Smooth muscle cell of the brain vasculature (primary cell): ENCODE measurements around the gene COX5B.

Experiments
- DNase-seq: peaks from one replicate; pipeline ENCODE4 v3.0.0-alpha.2; 2012; ENCODE audit warnings: low read depth, low spot score

Gene COX5B

DNA sequence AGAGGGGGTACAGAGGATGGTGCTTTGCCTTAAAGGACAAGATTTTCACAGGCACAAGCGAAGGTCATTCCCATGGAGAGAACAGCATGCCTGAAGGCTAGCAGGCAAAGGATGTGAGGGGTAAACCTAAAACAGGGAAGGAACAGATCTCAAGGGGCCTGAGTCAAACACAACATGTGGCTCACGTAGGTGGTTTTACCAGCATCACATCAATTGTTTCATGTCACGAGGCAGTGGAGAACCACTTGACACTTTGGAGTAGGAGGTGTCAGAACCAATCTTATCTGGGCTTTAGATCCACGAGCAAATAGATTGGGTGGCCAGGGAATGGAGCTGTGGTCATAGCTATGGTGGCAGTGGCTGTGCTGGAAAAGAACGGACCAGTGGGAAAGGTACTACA lies 8.4 kb downstream of the COX5B start:
- no peak for DNase-seq

DNA sequence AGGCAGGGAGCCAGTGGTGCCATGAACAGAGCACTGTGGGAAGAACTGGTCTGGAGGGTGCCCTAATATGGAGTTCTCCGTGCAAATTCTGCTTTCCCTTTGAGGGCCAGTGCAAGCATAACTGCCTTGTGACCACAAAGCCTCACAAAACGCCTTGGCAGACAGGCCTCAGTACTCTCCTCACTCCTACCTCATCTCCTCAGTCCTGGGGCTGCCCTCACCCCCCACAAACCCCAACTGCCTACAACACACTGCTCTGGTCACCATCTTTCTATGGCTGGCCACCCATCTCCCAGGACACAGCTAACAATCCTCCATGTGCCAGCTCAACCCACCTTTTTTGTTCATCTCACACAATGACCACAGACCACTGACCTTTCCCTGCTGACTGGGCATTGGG lies 8.9 kb downstream of the COX5B start:
- DNase-seq: no peak

DNA sequence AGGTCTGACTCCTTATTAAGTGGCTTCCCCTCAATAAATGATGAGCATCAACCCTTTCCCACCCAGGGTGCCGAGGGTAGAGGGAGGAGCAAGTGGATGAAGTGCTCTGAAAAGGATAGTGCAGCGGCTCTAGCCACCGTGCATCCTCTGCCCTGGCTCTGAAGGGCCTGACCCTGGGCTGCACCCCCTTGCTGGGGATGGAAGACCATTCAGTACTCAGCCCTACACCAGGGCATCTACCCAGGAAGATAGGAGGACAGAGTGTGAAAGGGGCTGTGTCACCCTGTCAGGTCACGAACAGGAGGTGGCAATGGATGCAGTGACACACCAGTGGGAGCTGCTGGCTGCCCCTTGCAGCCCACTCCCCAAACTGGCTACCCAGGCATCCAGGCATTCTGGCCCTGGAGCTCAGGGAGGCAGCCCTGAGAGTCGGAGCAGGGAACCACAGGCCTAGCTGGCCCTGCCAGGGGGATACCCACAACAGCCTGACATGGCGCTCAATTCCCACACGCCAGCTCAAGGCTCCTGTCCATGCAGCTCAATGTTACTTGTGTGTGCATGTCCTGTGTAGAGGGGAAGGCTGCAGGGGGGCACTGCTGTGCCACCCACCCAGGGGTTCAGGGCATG lies 10.4 kb downstream of the COX5B start:
- DNase-seq: no peak

DNA sequence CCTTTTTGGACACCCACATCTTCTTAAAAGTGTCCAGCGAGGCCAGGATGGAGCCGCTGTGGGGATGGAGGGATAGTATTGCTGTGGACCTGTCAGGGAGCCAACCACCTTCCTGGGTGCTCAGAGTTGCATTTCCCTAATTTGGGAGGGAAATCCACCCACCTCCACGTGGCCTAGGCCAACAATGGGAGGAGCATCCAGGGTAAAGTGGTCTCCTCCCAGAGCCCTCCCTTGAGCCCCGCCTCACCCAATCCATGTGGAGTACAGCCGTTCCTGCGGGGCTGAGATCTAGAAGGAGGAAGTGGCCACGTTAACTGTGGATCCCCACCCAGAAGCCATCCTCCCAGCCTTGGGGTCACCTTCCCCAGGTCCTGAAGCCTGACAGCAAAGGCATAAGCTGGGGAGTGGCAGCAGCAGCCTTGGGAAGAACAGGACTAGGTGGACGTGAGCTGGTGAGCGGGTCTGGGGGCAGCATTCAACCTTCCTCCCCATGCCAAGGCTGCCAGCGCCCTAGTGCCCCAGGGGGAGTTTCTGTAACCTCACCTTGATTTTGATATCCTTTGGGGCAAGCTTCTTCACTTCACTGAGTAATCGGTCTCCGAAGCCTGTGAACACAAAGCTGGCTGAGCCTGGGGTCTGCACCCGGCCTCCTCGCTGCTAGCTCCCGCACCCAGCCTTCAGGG lies 11.2 kb downstream of the COX5B start:
- DNase-seq: no peak

DNA sequence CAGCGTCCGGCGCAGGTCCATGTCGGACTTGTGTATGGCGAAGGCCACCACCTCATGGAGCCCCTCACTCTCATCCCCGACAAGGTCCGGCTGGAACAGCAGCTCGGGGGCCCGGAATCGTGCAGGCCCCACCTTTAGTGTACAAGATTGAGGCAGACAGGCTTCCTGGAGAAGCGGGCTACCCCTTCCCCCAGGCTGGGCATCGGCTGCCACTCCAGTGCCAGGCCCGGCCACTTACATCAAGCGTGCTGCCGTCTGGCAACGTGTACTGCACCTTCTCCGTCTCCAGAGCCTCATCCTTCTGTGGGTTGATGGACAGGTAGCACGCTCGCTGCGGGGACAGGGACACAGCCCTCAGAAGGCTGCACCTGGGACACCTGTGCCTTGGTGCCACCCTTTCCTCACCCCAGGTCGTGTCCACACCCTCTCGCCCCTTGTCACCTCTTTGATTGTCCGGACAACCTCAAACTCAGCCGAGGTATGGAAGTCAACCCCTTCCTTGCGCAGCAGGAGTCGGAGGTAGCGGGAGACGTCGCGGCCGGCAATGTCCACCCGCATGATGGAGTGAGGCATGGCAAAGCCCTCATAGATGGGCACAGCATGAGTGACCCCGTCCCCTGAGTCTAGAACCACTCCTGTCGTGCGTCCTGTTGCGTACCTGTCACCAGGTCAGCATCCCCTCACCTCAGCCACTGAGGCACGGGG lies 12.3 kb downstream of the COX5B start:
- DNase-seq: no peak

DNA sequence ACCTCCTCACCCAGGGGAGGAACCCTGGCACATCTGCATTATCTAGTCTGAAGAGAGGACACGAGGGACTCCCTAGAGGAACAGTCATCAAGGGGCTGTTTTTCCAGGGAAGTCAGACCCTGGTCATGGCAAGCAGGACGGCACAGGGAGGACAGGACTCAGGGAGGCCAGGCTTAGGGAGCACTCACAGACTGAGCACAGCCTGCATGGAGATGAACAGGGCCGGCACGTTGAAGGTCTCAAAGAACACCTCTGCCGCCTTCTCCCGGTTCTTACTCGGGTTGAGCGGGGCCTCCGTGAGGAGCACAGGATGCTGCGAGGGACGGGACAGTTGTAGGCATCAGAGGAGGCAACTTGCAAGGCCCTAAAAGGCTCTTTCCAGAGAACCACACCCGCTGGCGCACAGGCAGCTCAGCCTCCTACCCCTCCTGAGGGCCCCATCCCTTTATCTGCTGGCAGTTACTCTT lies 12.9 kb downstream of the COX5B start:
- DNase-seq: no peak

DNA sequence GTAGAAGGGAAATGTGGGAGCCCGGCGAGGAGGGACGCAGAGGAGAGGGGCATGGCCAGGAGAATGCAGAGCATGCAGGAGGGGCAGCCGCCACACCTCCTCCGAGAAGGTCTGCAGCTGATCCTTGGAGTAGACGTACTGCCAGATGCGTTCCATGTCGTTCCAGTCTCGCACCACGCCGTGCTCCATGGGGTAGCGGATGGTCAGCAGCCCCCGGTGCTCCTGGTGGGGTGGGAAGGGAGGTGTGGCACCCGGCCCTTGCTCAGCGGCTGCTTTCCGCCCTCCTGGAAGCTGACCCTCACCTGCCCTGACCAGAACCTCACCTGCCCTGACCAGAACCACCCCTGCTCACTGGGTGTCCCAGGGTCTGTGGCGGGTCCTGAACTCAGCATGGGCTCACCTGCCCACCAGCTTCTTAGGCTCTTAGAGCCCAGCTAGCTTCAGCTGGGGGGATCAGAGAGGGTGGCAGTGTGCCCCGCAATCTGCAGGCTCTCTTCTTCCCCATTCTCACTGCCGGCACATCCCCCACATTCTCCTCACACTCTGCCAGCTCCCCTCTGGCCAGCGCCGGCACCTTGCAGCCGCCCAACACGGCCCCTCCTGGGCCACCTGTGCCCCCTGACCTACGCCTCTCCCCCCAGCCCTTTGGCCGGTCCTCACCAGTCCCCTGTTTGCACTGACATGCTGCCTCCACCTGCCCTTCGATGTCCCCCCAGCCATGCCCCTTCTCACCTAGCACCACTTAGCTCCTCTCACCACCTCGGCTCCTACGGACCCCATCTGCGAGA lies 13.6 kb downstream of the COX5B start:
- DNase-seq: no peak

DNA sequence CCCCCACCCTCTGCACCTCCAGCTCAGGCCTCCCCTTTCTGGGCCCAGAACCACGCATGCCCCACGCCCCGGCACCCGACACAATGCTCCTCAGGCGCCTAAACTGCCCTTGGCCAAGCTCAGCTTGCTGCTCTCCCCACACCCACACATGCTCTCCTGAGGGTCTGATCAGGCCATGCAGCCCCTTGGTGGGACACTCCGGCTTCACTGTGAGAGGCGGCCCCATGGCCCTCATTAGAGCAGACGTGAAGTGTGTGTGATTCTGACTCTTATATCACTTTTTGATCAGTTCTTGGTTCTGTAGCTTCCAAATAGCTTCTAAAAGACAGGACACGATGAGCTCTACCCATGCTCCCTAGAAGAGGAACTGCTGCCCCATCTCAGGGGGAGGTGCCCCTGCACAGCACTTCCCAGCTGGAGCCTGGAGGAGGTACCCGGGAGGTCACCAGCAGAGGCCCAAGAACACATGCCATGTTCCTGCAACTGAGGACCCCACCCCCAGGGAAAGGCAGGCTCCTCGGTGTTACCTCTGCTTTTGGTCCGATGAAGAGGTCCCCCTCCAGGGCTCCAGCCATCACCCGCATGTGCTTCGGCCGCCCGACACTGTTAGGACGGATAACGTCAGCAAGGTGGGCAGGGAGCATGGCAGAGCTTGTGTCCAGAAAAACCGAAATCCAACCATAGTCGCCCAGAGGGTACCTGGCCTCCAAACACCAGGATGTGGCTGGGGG lies 14.3 kb downstream of the COX5B start:
- DNase-seq: no peak

DNA sequence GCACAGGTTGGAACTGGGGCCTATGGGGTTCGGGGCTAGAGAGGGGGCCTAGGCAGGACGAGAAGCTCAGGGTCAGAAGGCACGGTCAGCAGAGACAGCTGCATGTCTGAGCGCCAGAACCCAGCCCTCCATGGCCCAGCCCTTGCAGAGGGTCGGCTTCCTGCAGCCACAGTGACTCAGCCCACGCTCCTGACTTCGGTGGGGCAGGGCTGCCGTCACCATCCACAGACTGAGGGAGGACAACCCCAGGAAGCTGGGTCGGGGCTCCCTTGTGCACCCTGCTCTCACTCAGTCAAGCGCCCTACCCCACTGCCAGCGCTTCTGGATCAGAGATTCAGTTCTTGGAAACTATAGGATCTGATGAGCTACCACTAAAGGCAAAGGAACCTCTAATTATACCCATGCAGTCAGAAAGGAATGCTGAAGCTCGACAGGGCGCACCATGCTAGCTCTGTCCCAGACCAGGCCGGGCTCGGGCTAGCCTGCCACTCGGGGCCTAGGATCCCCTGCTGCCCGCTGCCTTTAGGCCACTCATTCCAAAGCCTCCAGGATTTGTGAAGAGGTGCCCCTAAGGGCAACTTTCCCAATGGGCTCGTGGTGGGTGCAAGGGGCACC lies 15.0 kb downstream of the COX5B start:
- no peak for DNase-seq

DNA sequence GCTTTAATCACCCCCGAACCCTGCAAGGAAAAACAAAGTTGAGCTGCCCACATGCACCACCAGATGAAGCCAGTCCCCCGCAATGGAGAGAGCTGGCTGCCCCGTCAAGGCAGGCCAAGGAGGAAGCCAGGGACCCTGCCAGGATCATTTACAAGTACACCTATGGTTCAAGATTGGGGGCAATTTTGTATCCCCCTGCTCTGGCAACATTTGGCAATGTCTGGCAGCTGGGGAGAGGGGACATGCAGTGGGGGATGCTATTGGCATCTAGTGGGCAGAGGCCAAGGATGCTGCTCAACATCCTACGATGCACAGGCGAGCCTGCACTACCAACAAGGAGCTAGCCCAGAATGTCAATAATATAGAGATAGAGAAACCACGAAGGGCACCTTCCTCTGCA lies 16.1 kb downstream of the COX5B start:
- DNase-seq: no peak

DNA sequence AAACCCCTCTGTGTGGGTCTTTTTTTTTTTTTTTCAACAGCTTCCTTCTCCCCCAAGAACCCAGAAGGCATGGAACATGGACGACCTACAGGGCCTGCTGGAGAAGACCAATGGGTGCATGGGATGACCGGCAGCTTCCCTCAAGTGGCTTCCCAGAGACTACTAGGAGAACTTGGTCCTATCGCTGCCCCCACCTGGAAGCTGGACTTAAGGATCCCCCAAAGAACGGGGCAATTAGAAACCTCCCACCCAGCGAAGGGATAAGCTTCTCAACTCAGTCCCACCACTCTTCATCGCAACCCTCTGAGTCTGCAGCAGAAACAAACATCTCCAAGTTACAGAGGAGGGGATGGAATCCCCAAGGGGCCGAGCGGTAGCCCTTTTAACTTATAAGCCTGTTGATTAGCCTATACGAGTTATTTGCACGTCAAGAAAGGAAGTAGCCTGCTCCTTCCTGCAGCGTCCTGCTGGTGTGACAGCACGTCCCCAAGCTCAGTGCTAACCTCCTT lies 16.6 kb downstream of the COX5B start:
- DNase-seq: peak; percentile 43

DNA sequence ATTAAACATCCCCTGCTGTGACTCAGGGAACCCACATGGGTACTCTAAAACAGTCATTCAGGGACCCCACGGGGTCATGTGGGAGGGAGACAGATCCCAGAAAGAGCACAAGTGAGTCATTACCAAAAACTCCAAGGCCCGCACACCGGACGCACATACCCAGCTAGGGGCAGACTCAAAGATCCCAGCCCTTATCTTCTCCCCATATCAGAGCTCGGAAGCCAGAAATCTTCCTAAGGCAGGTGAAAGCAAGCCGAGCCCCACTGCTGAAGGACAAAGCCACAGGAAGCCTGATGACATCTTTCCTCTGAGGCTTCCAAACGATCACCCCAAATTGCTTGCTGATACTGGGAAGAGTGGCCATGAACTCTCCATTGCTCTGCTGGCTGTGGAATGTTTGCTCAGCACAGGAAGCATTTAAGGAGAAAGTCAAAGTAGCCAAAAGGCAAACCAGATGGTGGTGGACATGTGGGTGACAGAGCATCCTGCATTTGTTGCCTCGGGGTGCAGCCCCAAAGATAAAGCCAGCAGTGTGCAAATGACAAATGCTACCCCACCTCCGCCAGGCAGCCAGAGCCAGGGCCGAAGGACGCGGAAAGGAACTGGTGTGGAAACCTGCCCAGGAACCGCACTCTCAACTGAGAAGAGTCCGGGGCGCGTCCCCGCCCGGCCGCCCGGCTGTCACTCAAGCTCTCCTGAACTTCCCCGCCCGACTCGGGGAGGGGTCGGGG lies 17.2 kb downstream of the COX5B start:
- DNase-seq: peak; percentile 32

DNA sequence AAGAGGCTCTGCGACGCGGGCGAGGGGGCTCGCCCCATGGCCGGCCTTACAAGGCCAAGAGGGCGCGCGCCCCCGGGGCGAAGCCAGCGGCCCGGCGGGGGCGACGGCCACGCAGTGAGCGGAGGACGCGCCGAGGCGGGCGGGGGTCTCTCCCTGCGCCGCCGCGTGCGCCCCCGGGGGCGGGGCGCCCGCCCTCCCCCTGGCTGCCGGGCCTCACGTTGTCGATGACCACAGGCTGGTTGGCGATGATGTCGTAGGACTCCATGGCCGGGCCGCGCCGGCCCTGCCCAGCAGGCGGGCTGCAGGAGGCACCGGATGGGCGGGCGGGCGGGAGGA lies 17.7 kb downstream of the COX5B start:
- DNase-seq: no peak

DNA sequence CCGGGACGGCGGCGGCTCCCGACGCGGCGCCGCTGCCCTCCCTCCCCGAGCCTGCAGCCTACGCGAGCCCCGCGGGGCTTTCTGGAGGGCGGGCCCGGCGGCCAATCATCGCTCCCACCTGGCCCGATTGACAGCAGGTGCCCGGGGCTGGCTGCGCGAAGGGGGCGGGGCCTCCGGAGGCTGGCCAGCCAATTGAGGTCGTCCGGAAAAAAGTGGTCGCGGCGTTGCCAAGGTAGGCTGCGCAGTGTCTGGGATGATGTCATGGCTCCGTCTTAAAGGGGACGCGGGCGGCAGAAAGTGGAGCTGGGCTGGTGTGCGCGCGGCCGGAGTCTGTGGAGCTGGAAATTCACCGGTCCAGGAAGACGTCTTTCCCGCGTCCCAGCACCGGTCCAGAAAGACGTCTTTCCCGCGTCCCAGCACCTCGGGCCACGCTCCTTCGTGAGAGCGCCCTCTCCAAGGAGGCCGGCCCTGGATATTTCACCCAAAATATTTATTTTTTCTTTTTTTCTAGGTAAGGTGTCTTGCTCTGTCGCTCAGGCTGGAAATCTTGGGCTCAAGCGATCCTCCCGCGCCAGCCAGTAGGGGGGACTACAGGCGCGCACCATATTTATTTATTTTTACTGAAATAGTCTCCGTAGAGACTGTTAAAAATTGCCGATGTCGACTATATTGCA lies 18.2 kb downstream of the COX5B start, which contains the start of gene ACTR1B:
Gene ACTR1B (minus strand): TSS at position 83 of the 674 bp plus-strand sequence. CDS start 154 bp downstream, outside the sequence.
- peak; percentile 94 for DNase-seq

DNA sequence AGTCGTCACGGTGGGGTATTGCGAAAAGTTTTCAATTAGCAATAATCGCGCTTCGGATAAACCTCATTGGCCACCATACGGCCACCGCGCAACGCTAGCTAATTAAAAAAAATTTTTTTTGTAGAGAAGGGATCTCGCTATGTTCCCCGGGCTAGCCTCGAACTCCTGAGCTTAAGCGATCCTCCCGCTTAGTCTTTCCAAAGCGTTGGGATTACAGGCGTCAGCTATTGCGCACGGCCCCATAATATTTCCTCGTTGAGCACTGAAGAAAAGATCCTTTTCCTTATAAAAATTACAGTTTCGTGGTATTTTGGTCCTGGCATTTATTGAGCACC lies 18.7 kb downstream of the COX5B start:
- no peak for DNase-seq

DNA sequence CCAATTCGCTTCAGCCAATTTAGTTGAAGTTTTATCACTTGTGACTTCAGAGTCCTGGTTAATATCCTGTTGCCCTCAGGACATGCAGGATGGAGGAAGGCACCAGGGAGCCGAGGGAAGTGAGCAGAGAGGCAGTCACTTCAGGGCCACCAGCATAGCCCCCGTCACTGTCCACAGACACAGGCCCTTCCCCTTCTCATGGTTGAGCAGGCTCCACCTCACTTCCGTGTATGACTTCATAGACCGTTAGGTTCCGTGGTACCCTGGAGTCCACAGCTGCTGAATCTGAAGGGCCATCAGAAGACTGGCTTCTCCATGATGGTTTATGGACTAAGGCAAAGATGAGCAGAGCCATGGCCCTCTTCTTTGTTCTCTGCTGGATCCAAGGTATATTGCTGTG lies 23.6 kb downstream of the COX5B start, which contains the start of gene C2orf92:
Gene C2orf92 (plus strand): TSS at position 266 of the 400 bp plus-strand sequence. CDS start 76 bp downstream, at position 342.
- DNase-seq: no peak

DNA sequence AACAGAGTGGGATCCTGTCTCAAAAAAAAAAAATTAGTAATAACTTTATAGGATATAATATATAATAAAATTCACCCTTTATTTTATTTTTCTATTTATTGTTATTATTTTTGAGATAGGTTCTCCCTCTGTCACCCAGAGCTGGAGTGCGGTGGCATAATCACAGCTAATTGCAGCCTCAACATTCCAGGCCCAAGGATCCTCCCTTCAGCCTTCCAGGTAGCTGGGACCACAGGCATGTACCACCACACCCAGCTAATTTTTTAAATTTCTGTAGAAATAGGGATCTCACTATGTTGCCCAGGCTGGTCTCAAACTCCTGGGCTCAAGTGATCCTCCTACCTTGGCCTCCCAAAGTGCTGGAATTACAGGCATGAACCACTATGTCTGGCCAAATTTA lies 24.6 kb downstream of the COX5B start:
- no peak for DNase-seq

DNA sequence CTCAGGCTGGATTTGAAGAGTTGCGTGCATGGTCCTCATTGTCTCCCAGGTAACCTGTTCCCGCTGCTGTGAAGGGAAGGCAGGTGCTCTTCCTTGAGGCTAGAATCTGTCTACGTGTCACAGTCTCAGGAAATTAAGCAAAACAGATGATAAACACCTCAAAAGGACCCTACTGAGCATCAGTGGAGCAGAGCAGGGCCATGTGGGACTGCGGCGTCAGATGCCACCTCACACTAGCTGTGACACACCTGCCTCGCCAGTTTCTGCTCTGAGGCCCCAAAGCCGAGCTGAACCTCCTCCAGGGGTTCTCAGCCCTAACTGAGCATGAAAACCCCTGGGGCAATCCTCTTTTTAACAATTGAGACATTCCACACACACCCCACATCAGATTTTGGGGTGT lies 25.7 kb downstream of the COX5B start:
- no peak for DNase-seq

DNA sequence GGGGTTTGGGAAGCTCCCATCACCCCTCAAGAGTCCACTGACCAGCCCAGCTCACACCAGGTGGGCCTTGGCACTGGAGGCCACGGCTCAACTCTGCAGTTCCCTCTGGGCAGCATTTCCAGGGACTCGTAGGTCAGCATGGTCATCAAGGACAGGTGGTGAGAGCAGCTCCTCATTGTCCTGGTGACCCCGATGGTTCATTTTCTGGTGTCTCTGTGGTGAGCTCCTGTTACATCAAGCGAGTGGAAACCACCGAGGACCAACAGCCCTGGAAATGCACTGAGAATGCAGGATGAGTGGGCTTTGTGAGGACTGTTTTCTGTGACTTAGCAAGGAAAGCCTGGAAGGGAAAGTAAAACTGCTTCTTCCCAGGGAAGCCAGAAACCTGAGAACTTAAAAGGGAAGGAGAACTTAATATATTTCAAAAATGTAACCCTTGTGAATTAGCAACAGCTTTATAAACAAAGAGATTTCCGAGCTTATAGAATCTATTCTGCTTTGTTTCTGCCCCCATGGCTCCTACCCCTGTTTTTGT lies 26.8 kb downstream of the COX5B start:
- peak; percentile 20 for DNase-seq
